GM23338 (cell line): ENCODE measurements around the gene USP50. TPM values are rescaled to one million over a fixed set of nuclear protein-coding genes. Genes with fewer than 3 reads are reported as not detected.

Experiments
- polyA plus RNA-seq: library from polyadenylated mRNA; unstranded; fragments of >200 nt; fragmentation: Nextera tagmentation; extraction: Ambion mirVana; gene quantifications from 2 replicates; pipeline ENCODE4 v1.2.1, GENCODE V29; 2016
- small RNA-seq: library from RNA; depleted of rRNA; stranded (forward); fragments of <200 nt; gene quantifications from one replicate; pipeline ENCODE3, GENCODE V24; 2014; ENCODE audit warnings: low replicate concordance
- total RNA-seq: library from RNA; depleted of rRNA; stranded (reverse); fragments of >200 nt; shearing (Covaris generic); gene quantifications from 2 replicates; pipeline ENCODE4 v1.2.3, GENCODE V29; 2014; rRNA removed

The USP50 gene
- total and polyA plus RNA-seq, 2 experiments from 2014 or later = 6.3 TPM; not detected in 1

Small RNA genes within 50 kb of the gene (small RNA-seq; reads per million reads assigned to genes)
- 0.20 reads per million for gene RNA5SP395

Other genes with a start within 250 kb of the USP50 start
- 42.8 and 53.9 TPM in 2 replicates for gene GABPB1, start 191.5 kb downstream of the USP50 start, total RNA-seq
- 29.4 and 34.4 TPM in 2 replicates for gene GABPB1, start 191.5 kb downstream of the USP50 start, polyA plus RNA-seq
- gene USP8, start 122.3 kb downstream of the USP50 start, total RNA-seq = 60.3 and 64.8 TPM in 2 replicates
- gene USP8, start 122.3 kb downstream of the USP50 start, polyA plus RNA-seq = 50.0 and 68.6 TPM in 2 replicates
- 38.3 and 41.0 TPM in 2 replicates for gene TRPM7, start 140.1 kb upstream of the USP50 start, total RNA-seq
- gene TRPM7, start 140.1 kb upstream of the USP50 start, polyA plus RNA-seq = 6.2 and 8.3 TPM in 2 replicates
- 24.1 and 33.0 TPM in 2 replicates for gene SPPL2A, start 219.0 kb upstream of the USP50 start, total RNA-seq
- gene SPPL2A, start 219.0 kb upstream of the USP50 start, polyA plus RNA-seq = 10.9 and 14.0 TPM in 2 replicates